ENCODE results near the gene TNRC6A.

DNA sequence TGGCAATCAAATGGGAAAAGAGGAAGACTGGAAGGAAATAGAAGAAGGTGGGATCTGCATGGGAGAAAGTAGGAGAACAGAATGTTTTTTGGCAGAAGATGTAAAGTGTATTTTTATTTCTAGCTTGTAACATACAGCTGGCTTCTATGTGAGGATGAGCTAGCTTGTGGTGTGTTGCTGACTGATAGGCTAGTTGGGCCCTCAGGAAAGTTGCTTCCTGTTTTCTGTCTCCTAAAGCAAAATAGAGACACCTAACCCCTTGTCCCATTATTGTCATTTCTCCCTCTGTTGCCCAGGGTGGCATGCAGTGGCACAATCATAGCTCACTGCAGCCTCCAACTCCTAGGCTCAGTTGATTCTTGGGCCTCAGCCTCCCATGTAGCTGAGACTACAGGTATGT, 15.9 kb downstream of the TNRC6A start:
- TF ChIP-seq, protein P1, sequence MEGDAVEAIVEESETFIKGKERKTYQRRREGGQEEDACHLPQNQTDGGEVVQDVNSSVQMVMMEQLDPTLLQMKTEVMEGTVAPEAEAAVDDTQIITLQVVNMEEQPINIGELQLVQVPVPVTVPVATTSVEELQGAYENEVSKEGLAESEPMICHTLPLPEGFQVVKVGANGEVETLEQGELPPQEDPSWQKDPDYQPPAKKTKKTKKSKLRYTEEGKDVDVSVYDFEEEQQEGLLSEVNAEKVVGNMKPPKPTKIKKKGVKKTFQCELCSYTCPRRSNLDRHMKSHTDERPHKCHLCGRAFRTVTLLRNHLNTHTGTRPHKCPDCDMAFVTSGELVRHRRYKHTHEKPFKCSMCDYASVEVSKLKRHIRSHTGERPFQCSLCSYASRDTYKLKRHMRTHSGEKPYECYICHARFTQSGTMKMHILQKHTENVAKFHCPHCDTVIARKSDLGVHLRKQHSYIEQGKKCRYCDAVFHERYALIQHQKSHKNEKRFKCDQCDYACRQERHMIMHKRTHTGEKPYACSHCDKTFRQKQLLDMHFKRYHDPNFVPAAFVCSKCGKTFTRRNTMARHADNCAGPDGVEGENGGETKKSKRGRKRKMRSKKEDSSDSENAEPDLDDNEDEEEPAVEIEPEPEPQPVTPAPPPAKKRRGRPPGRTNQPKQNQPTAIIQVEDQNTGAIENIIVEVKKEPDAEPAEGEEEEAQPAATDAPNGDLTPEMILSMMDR (IDR thresholded peaks at IDR 0.05), result no peak
- TF ChIP-seq POLR2A (IDR thresholded peaks at IDR 0.05), result no peak
